Left renal cortex interstitium (tissue), 4 donors: ENCODE results near the gene COL4A2. TPM values are rescaled to one million over a fixed set of nuclear protein-coding genes. Genes with fewer than 3 reads are reported as not detected.

Experiments
- DNase-seq, 4 donors: peaks; one replicate each; pipeline ENCODE4 v3.0.0-alpha.2; 2013; ENCODE audit warnings: low read depth in 4 of 4, low spot score in 2 of 4, missing footprints in 1 of 4
- polyA plus RNA-seq, 4 donors: library from polyadenylated mRNA; unstranded; fragments of 120-200 nt; gene quantifications; one replicate each; pipeline ENCODE4 v1.2.1, GENCODE V29; 2013; ENCODE audit not compliant: insufficient read length in 4 of 4

The COL4A2 gene
- polyA plus RNA-seq, 4 donors, result 413 to 571 (median 494) TPM

DNA sequence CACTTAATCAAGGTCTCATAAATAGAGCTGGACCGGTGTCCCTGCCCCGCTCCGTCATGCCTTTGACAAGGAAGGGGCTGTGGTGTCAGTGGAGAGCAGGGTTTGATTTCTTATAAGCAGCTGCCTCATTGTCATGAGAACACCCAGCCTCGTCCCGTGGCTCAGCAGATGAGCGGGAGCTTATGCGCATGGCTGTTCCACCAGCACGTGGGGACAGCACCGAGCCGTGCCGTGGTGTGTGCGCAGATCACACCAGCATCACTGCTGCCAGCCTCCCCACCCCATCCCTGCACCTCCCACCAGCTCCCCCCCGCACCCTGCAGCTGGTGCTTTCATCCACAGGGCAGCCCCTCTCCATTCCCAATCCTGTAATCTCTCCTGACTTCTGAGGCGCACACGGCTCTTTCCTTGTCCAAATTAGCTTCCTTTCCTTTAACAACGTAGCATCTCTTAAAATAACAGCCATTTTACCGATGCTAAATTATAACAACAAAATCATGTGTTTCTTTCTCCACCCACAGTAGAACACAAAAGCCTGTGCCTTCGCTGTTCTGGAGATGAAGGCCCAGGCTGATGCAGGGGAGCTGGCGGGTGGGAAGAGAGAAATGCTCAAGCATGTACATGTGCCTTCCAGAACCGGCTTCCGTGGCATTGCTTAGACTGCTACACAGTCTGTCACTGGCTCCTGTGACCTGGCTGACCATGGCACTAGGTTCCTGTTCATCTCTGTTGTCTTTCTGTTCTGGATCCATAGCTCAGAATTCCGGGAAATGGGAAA lies 157.7 kb downstream of the COL4A2 start:
- DNase-seq, result no peak

DNA sequence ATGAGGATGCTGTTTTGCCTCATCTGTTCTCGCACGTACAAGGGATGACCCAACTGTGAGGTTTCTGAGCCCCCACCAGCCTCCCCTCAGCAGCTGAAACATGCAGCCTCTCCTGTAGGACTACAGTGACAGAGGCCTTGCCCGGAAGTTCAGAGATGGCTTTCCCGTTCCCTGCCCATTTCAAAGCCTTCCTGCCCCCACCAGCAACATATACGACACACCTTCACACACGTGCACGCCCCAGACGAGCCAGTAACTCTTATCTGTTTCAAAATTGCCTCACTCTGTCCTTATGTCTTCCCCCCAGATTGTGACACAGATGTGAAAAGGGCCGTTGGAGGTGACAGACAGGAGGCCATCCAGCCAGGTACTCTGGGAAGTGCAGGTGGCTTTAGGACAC lies 158.6 kb downstream of the COL4A2 start:
- no peak for DNase-seq

DNA sequence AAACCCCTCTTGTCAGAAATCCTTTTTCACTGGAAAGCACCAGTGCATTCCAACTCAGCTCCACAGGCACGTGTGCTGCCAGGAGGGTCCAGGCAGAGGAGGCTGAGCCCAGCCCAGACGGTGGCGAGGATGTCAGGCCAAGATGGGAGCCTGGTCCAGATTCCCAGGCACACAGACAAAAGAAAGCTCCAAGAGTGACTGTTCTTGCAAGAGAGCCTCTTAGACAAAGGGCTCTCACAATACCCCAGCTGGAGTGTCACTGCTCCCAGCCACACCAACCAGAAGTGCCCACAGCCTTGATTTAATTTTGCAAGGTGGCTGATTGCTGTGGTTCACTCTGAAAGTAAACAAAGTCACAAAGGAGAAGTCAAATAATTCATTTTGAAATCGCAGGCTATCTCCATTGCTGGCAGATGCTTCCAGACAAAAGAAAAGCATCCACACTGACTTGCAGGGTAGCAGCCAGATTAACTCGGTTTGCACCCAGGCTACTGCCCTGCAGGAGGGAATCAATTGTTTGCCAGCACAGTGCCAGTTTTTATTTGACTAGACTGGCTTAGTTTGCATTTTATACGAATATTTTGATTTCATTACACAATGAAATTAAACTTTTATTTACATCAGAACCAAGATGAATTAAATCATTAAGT lies 159.3 kb downstream of the COL4A2 start:
- no peak for DNase-seq

DNA sequence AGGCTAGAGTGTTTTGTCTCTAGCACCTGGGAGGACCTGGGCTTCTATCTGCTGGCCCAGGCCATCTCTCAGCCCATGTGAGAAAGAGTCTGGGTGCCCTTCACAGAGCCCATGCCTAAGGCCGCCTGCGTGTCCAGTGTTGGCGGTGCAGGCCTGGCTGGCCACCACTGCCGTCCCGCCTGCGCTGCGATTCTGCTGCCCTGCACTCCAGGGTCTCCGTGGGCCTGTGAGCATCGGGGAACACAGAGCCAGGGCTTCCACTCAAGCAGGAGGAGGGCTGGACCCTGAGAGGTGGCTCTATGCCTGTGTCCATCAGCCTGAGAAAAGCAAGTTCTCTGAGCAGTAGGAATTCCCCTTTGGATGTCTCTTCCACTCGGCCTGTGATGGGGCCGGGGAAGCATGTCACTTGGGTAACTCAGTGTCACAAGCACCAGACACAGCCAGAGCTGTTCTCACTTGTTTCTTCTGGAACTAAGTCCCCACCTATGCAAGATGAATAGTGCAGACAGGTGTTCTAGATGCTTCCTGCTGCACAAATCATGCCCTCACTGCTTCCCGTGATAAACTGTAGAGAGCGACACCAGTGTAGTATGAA lies 160.5 kb downstream of the COL4A2 start:
- no peak for DNase-seq

DNA sequence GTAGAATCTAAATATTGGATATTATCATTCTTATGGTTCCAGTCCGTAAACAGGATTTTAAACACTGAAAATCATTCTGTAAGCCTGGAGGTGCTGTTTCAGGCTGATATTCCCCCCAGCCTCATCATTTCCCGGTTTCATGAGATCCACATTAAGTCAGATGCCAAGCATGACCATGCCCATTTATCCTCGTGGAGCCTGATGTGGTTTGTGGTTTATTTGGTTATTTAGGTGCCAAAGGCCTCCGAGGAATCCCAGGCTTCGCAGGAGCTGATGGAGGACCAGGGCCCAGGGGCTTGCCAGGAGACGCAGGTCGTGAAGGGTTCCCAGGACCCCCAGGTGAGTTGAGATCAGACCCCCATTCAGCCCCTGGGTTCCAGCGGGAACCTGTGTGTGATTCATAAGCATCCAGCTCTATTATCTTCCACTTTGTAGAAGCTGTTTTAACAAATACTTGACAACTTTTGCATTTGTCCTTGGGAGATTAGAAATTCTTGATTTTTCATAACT lies 162.0 kb downstream of the COL4A2 start:
- no peak for DNase-seq

DNA sequence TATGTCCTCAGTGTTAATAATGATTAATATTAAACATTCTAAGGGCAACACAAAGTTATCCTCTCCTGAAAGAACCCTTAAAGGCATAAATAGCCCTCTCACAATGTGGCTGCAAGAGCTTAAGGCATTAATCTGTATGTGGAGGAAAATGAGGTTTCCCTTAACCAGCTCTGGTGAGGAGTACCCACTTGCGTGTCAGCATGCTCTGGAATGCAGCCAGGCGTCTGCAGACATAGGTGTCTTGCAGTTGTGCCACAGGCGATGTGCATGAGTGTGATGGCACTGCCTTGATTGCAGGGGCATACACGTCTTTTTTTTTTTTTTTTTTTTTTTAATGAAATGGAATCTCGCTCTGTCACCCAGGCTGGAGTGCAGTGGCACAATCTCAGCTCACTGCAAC lies 162.5 kb downstream of the COL4A2 start:
- no peak for DNase-seq

DNA sequence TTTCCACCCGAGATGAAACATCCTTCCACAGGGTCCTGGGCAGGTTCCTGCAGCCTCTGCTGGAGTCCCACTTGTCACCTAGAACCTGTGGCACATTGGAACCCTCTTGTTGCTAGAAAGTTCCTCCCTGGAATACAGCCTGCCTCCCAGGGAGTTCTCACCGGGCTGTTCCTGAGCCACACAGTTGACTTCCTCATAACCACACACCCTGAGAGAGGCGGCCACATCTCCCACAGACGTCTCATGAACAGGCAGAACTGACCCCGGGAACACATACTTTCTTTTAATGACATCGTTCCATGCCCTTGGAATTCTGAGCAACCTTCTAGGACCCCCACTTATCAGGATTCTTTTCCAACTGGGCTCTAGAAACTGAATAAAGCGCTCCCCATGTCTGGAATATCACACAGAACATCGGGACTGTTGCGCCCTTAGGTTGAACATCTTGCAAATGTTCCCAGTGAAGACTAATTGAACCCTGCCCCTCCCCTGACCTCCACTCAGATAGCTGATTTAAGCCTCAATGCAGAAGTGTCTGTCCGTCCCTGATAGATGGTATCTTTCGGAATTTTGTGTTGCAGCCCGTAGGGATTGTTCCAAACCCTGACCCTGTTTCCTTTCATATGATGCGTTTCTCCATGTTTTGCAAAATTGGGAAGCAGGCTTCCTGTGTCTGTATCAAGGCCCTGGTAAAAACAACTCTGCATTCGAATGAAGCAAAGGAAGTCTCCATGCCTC lies 163.4 kb downstream of the COL4A2 start:
- no peak for DNase-seq

DNA sequence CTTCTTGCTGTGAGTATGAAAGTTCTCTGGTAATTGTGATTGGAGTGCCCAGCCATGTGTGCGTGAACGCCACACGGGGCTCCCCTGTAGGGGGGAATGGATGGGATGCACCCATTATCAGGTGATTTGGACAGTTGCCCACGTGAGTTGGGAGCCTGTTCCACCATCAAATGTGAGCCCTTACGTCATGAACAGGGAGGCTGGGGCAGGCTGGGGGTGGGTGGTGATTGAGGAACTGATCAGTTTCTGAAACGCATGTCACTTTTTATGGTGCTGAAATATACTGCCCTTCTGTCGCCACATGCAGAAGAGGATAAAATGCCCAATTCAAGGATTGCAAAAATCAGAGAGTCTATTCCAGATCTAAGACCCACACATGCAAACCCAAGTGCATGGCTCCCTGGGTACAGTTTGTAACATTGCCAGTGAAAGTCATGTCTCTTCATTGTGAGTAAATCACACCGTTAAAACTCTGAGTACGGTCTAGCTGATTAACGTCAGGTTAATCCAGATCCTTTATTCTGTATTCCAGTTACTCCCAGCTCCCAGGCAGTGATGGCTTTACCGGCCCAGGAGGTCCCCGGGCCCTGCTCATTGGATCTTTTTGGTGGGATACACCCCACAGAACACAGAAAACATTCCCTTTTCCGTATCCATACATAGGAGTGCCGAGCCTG lies 164.2 kb downstream of the COL4A2 start:
- DNase-seq, result no peak

DNA sequence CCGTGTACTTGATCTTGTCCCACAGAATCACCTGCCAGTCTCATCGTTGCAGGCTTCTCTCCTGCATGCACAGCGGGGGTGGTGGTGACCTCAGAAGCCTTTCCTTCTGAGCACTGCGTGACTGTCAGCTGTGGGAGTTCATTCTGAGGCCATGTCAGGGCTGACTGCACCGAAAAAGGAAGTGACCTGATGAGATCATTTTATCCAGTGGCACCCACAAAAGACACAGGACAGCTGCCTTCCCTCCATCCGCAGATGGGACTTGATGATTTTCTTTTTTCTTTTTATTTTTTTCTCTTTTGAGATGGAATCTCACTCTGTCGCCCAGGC lies 164.7 kb downstream of the COL4A2 start:
- DNase-seq, result peak in 2 of 4 donors; percentile 36 to 45

DNA sequence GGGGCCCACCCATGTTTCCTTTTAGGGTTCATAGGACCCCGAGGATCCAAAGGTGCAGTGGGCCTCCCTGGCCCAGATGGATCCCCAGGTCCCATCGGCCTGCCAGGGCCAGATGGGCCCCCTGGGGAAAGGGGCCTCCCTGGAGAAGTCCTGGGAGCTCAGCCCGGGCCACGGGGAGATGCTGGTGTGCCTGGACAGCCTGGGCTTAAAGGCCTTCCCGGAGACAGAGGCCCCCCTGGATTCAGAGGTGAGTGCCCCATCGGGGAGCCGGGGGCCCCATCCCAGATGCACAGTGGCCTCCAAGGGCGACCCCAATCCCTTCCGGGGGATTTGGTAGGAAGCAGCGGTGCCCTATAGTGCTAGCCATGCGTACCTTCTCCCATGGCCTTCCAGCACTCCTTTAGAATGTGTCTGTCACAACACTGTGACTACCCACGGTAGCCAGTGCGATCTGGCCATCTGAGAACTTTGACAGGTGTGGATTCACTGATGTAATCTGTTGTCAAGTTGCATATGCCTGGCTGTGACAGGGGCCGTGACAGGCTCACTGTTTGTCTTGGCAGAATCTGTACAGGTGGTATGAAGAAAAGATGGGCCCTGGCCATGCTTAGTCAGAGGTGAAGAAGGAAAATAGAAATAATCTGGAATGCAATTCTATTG lies 165.9 kb downstream of the COL4A2 start:
- DNase-seq, result no peak

DNA sequence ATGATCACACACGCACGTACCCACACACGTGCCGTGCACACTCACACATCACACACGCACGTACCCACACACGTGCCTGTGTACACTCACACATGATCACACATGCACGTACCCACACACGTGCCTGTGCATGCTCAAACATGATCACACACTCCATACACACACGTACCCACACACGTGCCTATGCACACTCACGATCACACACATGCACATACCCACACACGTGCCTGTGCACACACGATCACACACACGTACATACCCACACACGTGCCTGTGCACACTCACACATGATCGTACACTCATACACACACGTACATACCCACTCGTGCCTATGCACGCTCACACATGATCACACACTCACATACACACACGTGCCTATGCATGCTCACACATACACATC lies 167.6 kb downstream of the COL4A2 start:
- DNase-seq, result no peak

DNA sequence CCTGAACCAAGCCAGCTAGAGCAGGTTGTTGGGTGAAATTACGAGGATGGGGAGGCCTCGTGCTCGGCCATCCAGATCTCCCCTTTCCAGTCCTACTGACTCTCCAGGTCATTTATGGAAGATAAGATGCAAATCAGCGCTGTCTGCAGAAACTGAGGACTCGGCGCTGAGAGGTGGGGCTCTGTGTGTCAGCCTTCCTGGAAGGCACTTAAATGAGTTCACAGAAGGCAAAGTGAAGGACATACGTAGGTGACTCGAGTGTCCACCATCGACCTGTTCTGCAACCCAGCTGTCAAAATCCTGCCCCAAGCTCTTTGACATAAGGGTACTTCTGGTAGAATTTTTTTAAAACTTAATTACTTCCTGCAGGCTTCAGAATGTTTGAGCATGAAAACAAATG lies 168.0 kb downstream of the COL4A2 start:
- no peak for DNase-seq

DNA sequence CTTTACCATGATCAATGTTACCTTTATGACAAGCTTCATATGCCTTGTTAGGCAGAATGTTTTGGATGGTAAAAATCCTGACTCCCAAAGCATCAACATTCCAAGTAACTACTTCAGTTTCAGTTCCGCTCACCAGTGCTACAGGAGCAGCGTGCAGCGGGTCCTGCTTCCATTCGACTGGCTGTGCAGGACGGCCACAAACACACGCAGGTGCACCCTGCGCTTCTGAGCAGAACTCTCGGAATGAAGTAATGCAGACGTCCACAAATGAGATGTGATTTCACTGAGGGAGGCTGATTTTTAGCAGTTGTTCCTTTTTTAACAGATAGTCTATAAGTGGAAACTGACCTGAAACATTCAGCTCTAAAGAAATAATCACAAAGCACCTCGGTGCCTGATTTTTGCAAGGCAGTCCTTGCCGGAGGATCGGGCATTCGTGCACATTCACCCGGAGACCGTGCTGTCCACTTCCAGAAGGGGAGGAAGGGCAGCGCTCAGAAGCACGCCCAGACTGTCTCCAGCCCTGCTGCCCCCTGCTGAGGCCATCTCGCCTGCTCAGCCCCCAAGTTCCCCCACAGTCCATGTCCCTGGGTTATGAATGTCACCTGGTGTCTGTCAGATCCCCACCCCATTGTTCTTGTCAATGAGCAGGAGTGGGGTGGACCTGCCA lies 168.6 kb downstream of the COL4A2 start:
- DNase-seq, result no peak

DNA sequence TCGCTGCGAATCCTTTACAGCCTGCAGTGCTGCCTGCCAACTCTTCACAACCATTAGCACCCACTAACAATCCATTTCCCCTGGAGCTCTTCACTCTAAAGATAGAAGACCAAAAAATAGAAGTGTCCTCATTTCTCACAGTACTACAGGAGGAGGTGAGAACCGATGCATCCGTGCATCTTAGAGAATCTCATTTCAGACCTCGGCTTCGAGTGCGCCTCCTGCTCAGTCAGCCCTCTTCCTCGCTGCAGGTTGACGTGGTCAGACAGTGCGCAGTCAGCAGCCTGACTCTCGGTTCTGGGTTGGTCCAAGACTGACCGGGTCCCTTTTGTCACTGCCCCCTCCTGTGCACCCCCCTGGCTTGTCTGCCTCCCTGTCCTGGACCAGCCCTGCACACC lies 169.1 kb downstream of the COL4A2 start:
- no peak for DNase-seq

DNA sequence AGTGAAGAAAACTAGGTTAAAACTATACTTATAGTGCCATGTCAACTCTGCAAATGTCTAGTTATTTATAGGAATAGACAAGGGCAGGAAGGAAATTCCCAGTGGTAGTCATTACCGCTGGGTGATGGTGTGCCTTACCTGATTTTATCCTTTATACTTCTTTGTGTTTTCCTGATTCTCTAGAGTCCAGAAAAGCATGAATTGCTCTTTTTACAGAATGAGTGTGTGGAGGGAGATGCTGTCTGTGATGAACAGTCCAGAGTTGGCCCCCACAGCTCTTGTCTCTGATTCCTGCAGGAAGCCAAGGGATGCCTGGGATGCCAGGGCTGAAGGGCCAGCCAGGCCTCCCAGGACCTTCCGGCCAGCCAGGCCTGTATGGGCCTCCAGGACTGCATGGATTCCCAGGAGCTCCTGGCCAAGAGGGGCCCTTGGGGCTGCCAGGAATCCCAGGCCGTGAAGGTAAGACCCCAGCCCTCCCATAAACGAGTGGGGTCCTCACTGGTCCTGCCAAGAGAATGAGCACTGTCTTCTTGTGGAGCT lies 170.7 kb downstream of the COL4A2 start:
- no peak for DNase-seq

DNA sequence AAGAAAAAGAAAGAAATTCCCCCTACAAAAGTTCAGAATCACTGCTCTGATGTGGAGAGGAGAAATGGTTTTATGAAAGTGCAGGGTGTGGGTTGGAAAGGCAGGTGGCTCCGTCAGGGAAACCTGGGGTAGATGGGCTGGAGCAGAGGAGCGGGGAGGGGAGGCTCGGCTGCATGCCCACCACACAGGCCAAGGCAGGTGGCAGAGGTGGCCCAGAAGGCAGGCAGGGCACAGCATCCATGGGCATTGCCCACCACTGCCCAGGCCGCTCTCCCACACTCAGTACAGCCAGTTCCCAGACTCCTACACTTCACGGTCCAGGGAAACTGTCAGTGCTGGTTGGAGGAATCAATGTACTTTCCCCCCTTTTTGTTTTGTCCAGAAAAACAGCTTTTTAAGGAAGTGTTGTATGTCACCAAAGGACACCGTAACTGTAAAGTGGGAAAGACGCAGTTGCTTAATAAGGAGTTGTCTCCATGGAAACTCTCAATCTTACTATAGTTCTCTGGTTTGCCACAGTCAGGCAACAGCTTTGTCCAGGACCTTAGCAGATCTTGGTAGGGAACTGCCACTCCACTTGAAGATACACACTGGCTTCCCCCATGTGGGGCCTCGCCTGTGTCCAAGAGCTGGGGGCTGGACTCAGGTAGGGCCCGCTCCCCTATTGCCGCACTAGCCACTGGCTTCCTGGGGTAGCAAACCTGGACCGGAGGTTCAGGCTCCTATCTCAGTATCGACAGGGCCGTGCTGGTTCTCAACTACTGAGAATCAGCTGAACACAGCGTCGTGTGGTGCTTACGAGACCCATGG lies 171.5 kb downstream of the COL4A2 start:
- DNase-seq, result no peak

DNA sequence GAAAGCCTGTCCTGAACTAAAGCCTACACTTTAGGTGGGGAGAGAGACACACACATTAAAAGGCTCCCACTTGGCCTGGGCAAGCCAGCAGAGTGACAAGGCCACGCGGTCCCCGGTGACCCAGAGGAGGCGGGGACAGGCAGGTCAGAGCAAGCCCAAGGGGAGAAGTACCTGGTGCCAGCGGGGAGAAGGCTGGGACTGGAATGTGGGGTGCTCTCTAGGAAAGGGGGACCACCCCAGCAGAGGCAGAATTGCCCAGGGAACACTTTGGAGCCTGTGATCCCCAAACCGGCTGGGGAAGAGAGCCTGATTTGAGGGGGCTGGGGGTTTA lies 172.1 kb downstream of the COL4A2 start:
- DNase-seq, result no peak

DNA sequence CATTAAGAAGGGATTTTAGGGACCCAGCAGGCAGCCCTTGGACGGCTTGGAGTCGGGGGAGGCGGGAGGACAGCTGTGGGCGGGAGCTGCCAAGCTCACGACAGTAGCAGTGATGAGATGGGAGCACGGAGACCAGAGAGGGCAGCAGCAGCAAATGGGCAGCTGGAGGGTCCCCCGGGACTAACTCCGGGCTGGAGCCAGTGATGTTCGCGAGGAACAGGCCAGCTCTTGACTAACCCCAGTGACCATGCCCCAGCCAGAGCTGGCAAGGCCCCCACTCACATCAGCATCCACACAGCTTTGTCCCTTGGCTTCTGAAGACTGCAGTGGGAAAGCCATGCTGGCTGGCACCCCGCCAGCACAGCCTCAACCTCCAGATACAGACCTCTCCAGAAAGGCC lies 172.6 kb downstream of the COL4A2 start:
- DNase-seq, result no peak

DNA sequence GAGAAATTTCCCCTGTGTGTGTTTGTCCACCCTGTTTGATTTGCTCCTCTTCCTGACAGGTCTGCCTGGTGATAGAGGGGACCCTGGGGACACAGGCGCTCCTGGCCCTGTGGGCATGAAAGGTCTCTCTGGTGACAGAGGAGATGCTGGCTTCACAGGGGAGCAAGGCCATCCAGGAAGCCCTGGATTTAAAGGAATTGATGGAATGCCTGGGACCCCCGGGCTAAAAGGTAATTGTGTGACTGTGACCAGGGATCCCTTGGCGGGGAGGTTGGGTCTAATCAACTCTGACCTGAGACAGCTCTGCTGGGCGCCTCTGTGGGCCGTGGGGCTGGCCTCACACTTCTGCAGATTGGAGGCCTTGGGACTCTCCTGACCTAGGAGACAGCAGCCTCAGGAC lies 173.1 kb downstream of the COL4A2 start:
- DNase-seq, result no peak
